ENCODE data around the gene HOXB1.
"Not testable (repeated sequence)": the region's sequence is repeated elsewhere in the genome, so short reads cannot be mapped to it uniquely, and the experiment has no call there.

Gene HOXB1

GRCh38 chr17:48510761-48511604, 19.8 kb downstream of the HOXB1 start:
- peak; percentile 53 for DNase-seq (ENCODE audit: low read depth, low spot score)
- TF ChIP-seq, protein P1, sequence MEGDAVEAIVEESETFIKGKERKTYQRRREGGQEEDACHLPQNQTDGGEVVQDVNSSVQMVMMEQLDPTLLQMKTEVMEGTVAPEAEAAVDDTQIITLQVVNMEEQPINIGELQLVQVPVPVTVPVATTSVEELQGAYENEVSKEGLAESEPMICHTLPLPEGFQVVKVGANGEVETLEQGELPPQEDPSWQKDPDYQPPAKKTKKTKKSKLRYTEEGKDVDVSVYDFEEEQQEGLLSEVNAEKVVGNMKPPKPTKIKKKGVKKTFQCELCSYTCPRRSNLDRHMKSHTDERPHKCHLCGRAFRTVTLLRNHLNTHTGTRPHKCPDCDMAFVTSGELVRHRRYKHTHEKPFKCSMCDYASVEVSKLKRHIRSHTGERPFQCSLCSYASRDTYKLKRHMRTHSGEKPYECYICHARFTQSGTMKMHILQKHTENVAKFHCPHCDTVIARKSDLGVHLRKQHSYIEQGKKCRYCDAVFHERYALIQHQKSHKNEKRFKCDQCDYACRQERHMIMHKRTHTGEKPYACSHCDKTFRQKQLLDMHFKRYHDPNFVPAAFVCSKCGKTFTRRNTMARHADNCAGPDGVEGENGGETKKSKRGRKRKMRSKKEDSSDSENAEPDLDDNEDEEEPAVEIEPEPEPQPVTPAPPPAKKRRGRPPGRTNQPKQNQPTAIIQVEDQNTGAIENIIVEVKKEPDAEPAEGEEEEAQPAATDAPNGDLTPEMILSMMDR (IDR thresholded peaks at IDR 0.05; ENCODE audit: low read depth, low read length): no peak
- H3K4me3 ChIP-seq (ENCODE audit: low read depth, low read length): no peak overlapping the region
- in situ Hi-C loops (cut with HindIII; ENCODE audit: low sequenced_read_pairs): no loop called here

DNA sequence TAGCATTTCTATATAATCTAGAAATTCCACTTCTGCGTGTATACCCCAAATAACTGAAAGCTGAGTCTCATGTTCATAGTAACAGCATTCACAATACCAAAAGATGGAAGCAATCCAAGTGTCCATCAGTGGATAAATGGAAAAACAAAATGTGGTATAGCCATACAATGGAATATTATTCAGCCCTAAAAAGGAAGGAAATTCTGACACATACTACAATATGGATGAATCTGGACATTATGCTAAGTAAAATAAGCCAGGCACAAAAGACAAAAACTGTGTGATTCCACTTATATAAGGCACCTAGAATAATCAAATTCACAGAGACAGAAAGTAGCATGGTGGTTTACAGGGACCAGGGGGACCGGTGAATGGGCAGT, 20.4 kb downstream of the HOXB1 start:
- in situ Hi-C loops (cut with HindIII; ENCODE audit: low sequenced_read_pairs): no loop called here
- no peak overlapping the region for H3K4me3 ChIP-seq (ENCODE audit: low read depth, low read length)
- TF ChIP-seq, protein P1 (IDR thresholded peaks at IDR 0.05; ENCODE audit: low read depth, low read length): no peak
- DNase-seq (ENCODE audit: low read depth, low spot score): no peak

DNA sequence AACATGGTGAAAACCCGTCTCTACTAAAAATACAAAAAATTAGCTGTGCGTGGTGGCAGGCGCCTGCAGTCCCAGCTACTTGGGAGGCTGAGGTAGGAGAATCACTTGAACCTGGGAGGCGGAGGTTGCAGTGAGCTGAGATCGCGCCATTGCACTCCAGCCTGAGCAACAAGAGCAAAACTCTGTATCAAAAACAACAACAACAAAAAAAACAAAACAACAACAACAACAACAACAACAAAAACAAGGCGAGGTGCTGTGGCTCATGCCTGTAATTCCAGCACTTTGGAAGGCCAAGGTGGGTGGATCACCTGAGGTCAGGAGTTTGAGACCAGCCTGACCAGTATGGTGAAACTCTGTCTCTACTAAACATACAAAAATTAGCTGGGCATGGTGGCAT, 21.1 kb downstream of the HOXB1 start:
- H3K4me3 ChIP-seq (ENCODE audit: low read depth, low read length); DNase-seq (ENCODE audit: low read depth, low spot score); in situ Hi-C loops (cut with HindIII; ENCODE audit: low sequenced_read_pairs): not testable (repeated sequence)

GRCh38 chr17:48506246-48506645, 24.6 kb downstream of the HOXB1 start:
- DNase-seq (ENCODE audit: low read depth, low spot score): no peak
- TF ChIP-seq, protein P1 (IDR thresholded peaks at IDR 0.05; ENCODE audit: low read depth, low read length): peak; percentile 15
- H3K4me3 ChIP-seq (ENCODE audit: low read depth, low read length): no peak overlapping the region
- in situ Hi-C loops (cut with HindIII; ENCODE audit: low sequenced_read_pairs): no loop called here

GRCh38 chr17:48505788-48506187, 25.0 kb downstream of the HOXB1 start:
- in situ Hi-C loops (cut with HindIII; ENCODE audit: low sequenced_read_pairs): no loop called here
- DNase-seq (ENCODE audit: low read depth, low spot score): peak; percentile 84
- no peak overlapping the region for H3K4me3 ChIP-seq (ENCODE audit: low read depth, low read length)
- TF ChIP-seq, protein P1 (IDR thresholded peaks at IDR 0.05; ENCODE audit: low read depth, low read length): no peak

GRCh38 chr17:48504953-48505352, 25.9 kb downstream of the HOXB1 start:
- TF ChIP-seq, protein P1 (IDR thresholded peaks at IDR 0.05; ENCODE audit: low read depth, low read length): no peak
- no peak overlapping the region for H3K4me3 ChIP-seq (ENCODE audit: low read depth, low read length)
- in situ Hi-C loops (cut with HindIII; ENCODE audit: low sequenced_read_pairs): no loop called here
- DNase-seq (ENCODE audit: low read depth, low spot score): no peak

DNA sequence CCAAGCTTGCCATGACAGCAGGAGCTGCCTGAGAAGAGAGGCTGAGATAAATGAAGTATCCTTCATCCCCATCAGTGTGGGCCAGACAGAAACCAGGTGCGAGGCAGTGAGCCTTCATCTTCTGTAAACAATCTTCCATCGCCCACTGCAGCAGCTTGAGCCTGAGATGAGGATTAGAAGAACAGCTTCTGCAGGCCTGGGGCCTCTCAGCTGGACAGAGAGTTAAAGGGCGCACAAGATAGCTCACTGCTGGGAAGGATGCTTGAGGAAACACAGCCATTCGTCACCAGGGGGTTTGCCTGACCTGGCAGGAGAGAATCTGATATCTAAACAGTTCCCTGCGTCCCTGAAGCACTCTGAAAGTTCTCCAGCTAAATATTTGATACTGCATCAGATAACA, 27.1 kb downstream of the HOXB1 start:
- in situ Hi-C loops (cut with HindIII; ENCODE audit: low sequenced_read_pairs): no loop called here
- DNase-seq (ENCODE audit: low read depth, low spot score): no peak
- H3K4me3 ChIP-seq (ENCODE audit: low read depth, low read length): no peak overlapping the region
- TF ChIP-seq, protein P1 (IDR thresholded peaks at IDR 0.05; ENCODE audit: low read depth, low read length): no peak

Data from astrocyte of the spinal cord (primary cell).